Endothelial cell of umbilical vein (primary cell): ENCODE measurements around the gene BCL11B. TPM values are rescaled to one million over a fixed set of nuclear protein-coding genes. Genes with fewer than 3 reads are reported as not detected.

ENCODE experiments used
- BruUV-seq: library from RNA; stranded (reverse); fragments of 400-500 nt; replicated peaks from 2 replicates; lab custom pipeline; 2021; lab: Mats Ljungman, UMichigan
- CTCF ChIA-PET: fragments of 300-600, 350-600 bp; sonication (Branson Sonifier 250); formaldehyde crosslinking; loops from one replicate; lab custom pipeline; 2021; ENCODE audit warnings: antibody characterized with exemption, inconsistent platforms; lab: Charles Lee
- POLR2A ChIA-PET: fragments of 300-600, 350-600 bp; sonication (Branson Sonifier 250); formaldehyde crosslinking; loops from one replicate; lab custom pipeline; 2021; ENCODE audit warnings: antibody characterized with exemption, inconsistent platforms; lab: Charles Lee
- DNase-seq: peaks from one replicate; pipeline ENCODE4 v3.0.0-alpha.2; 2011; ENCODE audit warnings: low read depth, low spot score
- FAIRE-seq: peaks from 2 replicates; lab custom pipeline; 2011; peaks lifted over from hg19 to GRCh38; lab: Jason Lieb, UNC
- H2AFZ ChIP-seq: 2 replicates; pipeline ENCODE4 v1.6.0; 2012; ENCODE audit warnings: low read depth, low read length, control low read depth, inconsistent platforms
- H3K27ac ChIP-seq: 2 replicates; pipeline ENCODE4 v1.5.1; 2011; ENCODE audit warnings: low read depth, mild to moderate bottlenecking, control low read depth, low read length, moderate library complexity; ENCODE audit not compliant: insufficient read depth
- H3K27me3 ChIP-seq, 2 experiments: 2 replicates each; pipeline versions ENCODE4 v1.6.0 to v1.6.1; 2011; ENCODE audit warnings: low read length in 2 of 2, mixed read lengths in 1 of 2; ENCODE audit not compliant: control insufficient read depth in 2 of 2, insufficient read depth in 2 of 2
- H3K36me3 ChIP-seq, 2 experiments: 2 replicates in 1 of 2; 3 replicates in 1 of 2; pipeline ENCODE4 v1.5.1; 2011; ENCODE audit warnings: low read length in 2 of 2, mild to moderate bottlenecking in 1 of 2, moderate library complexity in 1 of 2; ENCODE audit not compliant: control insufficient read depth in 2 of 2, insufficient read depth in 2 of 2; ENCODE audit errors: extremely low read depth in 1 of 2
- H3K4me1 ChIP-seq: 3 replicates; pipeline ENCODE4 v1.5.1; 2011; ENCODE audit warnings: mild to moderate bottlenecking, low read length; ENCODE audit not compliant: control insufficient read depth, insufficient read depth; ENCODE audit errors: extremely low read depth
- H3K4me2 ChIP-seq: 2 replicates; pipeline ENCODE4 v1.6.1; 2011; ENCODE audit warnings: low read length, control low read depth, mixed read lengths; ENCODE audit not compliant: insufficient read depth
- H3K4me3 ChIP-seq, 3 experiments: fragments of 200-600 bp in 1 of 3; sonication (generic), shearing (Covaris generic) in 1 of 3; replicated peaks in 1 of 3; 2 replicates each; pipeline ENCODE4 v1.5.1; 2011 to 2016; ENCODE audit warnings: control low read depth in 3 of 3, low read length in 3 of 3, mild to moderate bottlenecking in 2 of 3, inconsistent platforms in 1 of 3, low read depth in 1 of 3, moderate library complexity in 1 of 3; ENCODE audit not compliant: insufficient read depth in 1 of 3
- H3K79me2 ChIP-seq: 2 replicates; pipeline ENCODE4 v1.6.0; 2012; ENCODE audit warnings: low read length, inconsistent platforms; ENCODE audit not compliant: control insufficient read depth, insufficient read depth
- H3K9ac ChIP-seq: replicated peaks from 2 replicates; pipeline ENCODE3; 2011; ENCODE audit warnings: low read length, control low read depth; ENCODE audit not compliant: insufficient read depth; ENCODE audit errors: extremely low read depth
- H3K9me1 ChIP-seq: replicated peaks from 3 replicates; pipeline ENCODE4 v1.6.0; 2011; ENCODE audit warnings: mild to moderate bottlenecking, low read length; ENCODE audit not compliant: control insufficient read depth, insufficient read depth; ENCODE audit errors: extremely low read depth
- H3K9me3 ChIP-seq: replicated peaks from 2 replicates; pipeline ENCODE4 v1.5.1; 2012; ENCODE audit warnings: low read length, inconsistent platforms; ENCODE audit not compliant: control insufficient read depth, insufficient read depth
- H4K20me1 ChIP-seq: replicated peaks from 2 replicates; pipeline ENCODE3; 2011; ENCODE audit warnings: mild to moderate bottlenecking, low read length; ENCODE audit not compliant: control insufficient read depth, insufficient read depth; ENCODE audit errors: extremely low read depth
- EZH2 ChIP-seq: IDR thresholded peaks from 2 replicates; pipeline ENCODE4 v1.6.1; 2012; ENCODE audit warnings: borderline replicate concordance, low read depth, mild to moderate bottlenecking, moderate library complexity, low read length, inconsistent platforms; ENCODE audit not compliant: severe bottlenecking
- FOS ChIP-seq: IDR thresholded peaks from 2 replicates; pipeline ENCODE4 v1.6.1; 2011; ENCODE audit warnings: mild to moderate bottlenecking, low read length, moderate library complexity, borderline replicate concordance; ENCODE audit not compliant: insufficient read depth
- GATA2 ChIP-seq: IDR thresholded peaks from 2 replicates; pipeline ENCODE4 v1.7.0; 2011; ENCODE audit warnings: low read depth, mild to moderate bottlenecking, moderate library complexity, mixed read lengths, low read length; ENCODE audit not compliant: insufficient read length, insufficient read depth
- MYC ChIP-seq: IDR thresholded peaks from one replicate; pipeline ENCODE4 v1.6.1; 2011; ENCODE audit warnings: mild to moderate bottlenecking, low read depth, low read length
- POLR2A ChIP-seq: IDR thresholded peaks from 2 replicates; pipeline ENCODE4 v1.6.1; 2012; ENCODE audit warnings: low read depth, mild to moderate bottlenecking, control low read depth, low read length
- POLR2AphosphoS5 ChIP-seq: IDR thresholded peaks from 2 replicates; pipeline ENCODE4 v1.6.1; 2012; ENCODE audit warnings: low read depth, mild to moderate bottlenecking, control low read depth, low read length, moderate library complexity; ENCODE audit not compliant: insufficient read depth
- dilution Hi-C: fragments of 300-500 bp; cut with MboI; formaldehyde crosslinking; loops from one replicate; pipeline ENCODE4 v1.15.0; 2019; ENCODE audit warnings: low sequenced_read_pairs; ENCODE audit not compliant: extremely low pct_ligation_motif_present
- intact Hi-C: fragments of 100-400 bp; cut with micrococcal nuclease; formaldehyde crosslinking; loops from one replicate; pipeline ENCODE4 v1.10.0; 2022
- polyA plus RNA-seq, 4 experiments: library from polyadenylated mRNA; depleted of rRNA in 3 of 4; stranded (reverse) in 3 of 4; unstranded in 1 of 4; fragments of >200 nt; gene quantifications; 2 replicates each; pipeline versions ENCODE4 v1.2.1 to v1.2.3, GENCODE V29; 2011 to 2012; ENCODE audit warnings: missing spikeins in 1 of 4
- total RNA-seq: library from RNA; stranded (reverse); gene quantifications from 2 replicates; pipeline ENCODE4 v1.2.3, GENCODE V29; 2021
- TF ChIP-seq, protein P1 (sequence below), 2 donors: IDR thresholded peaks; 1 replicate in 1 of 2; 2 replicates in 1 of 2; pipeline ENCODE4 v1.5.1; 2011; ENCODE audit warnings: low read length in 2 of 2, mild to moderate bottlenecking in 2 of 2, moderate library complexity in 2 of 2, control low read depth in 1 of 2, inconsistent platforms in 1 of 2, low read depth in 1 of 2; ENCODE audit not compliant: insufficient read depth in 1 of 2; ENCODE audit errors: extremely low read depth in 1 of 2

Gene BCL11B
- total and polyA plus RNA-seq, 2 donors (not counting 3 experiments of a cell fraction or from before 2014, with no cell fraction given), result 0.03 to 0.07 TPM

DNA sequence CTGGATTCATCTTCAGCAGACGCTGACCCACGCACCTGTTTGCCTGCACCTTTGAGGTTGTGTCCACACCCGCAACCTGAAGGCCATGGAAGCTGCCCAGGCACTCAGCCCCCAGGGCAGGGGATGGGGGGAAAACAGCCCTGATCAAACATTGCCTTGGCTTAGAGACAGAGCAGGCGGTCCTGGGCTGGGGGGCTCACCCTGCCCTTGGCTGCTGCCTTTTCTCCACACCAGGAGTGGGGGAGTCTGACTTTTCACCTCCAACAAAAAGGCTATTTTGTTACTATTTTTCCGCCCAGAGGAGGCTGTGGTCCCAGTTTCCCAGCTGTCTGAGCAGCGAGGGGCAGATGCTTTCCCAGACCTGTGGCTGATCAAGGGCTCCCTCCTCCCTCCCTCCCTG is 24.2 kb downstream of the BCL11B start:
- no peak for DNase-seq
- TF ChIP-seq POLR2AphosphoS5 (no peak), MYC (no peak), GATA2 (no peak), FOS (no peak), POLR2A (no peak), EZH2 (no peak)
- TF ChIP-seq, protein P1, sequence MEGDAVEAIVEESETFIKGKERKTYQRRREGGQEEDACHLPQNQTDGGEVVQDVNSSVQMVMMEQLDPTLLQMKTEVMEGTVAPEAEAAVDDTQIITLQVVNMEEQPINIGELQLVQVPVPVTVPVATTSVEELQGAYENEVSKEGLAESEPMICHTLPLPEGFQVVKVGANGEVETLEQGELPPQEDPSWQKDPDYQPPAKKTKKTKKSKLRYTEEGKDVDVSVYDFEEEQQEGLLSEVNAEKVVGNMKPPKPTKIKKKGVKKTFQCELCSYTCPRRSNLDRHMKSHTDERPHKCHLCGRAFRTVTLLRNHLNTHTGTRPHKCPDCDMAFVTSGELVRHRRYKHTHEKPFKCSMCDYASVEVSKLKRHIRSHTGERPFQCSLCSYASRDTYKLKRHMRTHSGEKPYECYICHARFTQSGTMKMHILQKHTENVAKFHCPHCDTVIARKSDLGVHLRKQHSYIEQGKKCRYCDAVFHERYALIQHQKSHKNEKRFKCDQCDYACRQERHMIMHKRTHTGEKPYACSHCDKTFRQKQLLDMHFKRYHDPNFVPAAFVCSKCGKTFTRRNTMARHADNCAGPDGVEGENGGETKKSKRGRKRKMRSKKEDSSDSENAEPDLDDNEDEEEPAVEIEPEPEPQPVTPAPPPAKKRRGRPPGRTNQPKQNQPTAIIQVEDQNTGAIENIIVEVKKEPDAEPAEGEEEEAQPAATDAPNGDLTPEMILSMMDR (IDR thresholded peaks at IDR 0.05; ENCODE audit: extremely low read depth in 1 of 2, insufficient read depth in 1 of 2, low read depth in 1 of 2, low read length in 2 of 2), result no peak
- intact Hi-C loops (no loop called here), dilution Hi-C loops (no loop called here)
- H3K79me2 ChIP-seq, result no peaks in the 10 kb centered on the region
- H3K36me3 ChIP-seq, result no peaks in the 10 kb centered on the region
- H3K9me1 ChIP-seq, result no peaks in the 10 kb centered on the region
- H3K4me3 ChIP-seq, result no peak overlapping the region
- POLR2A ChIA-PET, result no interaction called here
- no peaks in the 10 kb centered on the region for H3K4me1 ChIP-seq
- H3K27ac ChIP-seq, result no peak overlapping the region
- peaks cover 18 to 21% of the 10 kb centered on the region in 2 experiments for H3K27me3 ChIP-seq
- H2AFZ ChIP-seq, result no peak overlapping the region
- no peaks in the 10 kb centered on the region for H4K20me1 ChIP-seq
- no peaks in the 10 kb centered on the region for H3K9me3 ChIP-seq
- no peak overlapping the region for H3K9ac ChIP-seq
- CTCF ChIA-PET, result no interaction called here
- BruUV-seq, result no TSS peak
- no peak for FAIRE-seq
- no peak overlapping the region for H3K4me2 ChIP-seq
